ENCODE measurements around the gene SNAPC1. TPM values are rescaled to one million over a fixed set of nuclear protein-coding genes. Genes with fewer than 3 reads are reported as not detected.

Gene SNAPC1
- total RNA-seq, 2 donors from 2014 or later: 0.66 to 2.6 TPM

GRCh38 chr14:61832783-61833182 lies 70.6 kb downstream of the SNAPC1 start:
- Histone ChIP-seq H3K36me3 (replicated peaks in 1 of 2; ENCODE audit: insufficient read depth in 1 of 2, low read depth in 2 of 2) (no peaks in the 10 kb centered on the region), H3K4me1 (no peaks in the 10 kb centered on the region), H3K4me3 (no peak overlapping the region), H3K9me3 (no peaks in the 10 kb centered on the region), H3K27me3 (no peaks in the 10 kb centered on the region), H3K27ac (no peak overlapping the region)
- intact Hi-C loops (cut with DNase I): no loop called here
- WGBS, 2 donors: 76 to 80% methylated on average over 3 of the region's 3 CpGs
- TF ChIP-seq POLR2A (IDR thresholded peaks at IDR 0.05) (no peak), CTCF (IDR thresholded peaks at IDR 0.05) (no peak)
- ATAC-seq (no peak), DNase-seq (no peak)

GRCh38 chr14:61836184-61836583 lies 74.0 kb downstream of the SNAPC1 start:
- no peak for DNase-seq
- H3K4me3 ChIP-seq: no peak overlapping the region
- no peaks in the 10 kb centered on the region for H3K4me1 ChIP-seq
- no peak overlapping the region for H3K27ac ChIP-seq
- ATAC-seq: no peak
- TF ChIP-seq CTCF (IDR thresholded peaks at IDR 0.05): no peak
- TF ChIP-seq POLR2A (IDR thresholded peaks at IDR 0.05): no peak
- H3K36me3 ChIP-seq (replicated peaks in 1 of 2; ENCODE audit: insufficient read depth in 1 of 2, low read depth in 2 of 2): no peaks in the 10 kb centered on the region
- intact Hi-C loops (cut with DNase I): loop anchor here (5.0 kb wide), 1 partner anchor 379 kb away; no protein-coding TSS in a partner anchor
- no peaks in the 10 kb centered on the region for H3K27me3 ChIP-seq
- no peaks in the 10 kb centered on the region for H3K9me3 ChIP-seq
- WGBS, 2 donors: 81 to 84% methylated on average over 3 of the region's 3 CpGs

GRCh38 chr14:61836807-61837206 lies 74.6 kb downstream of the SNAPC1 start:
- Histone ChIP-seq H3K4me1 (no peaks in the 10 kb centered on the region), H3K36me3 (replicated peaks in 1 of 2; ENCODE audit: insufficient read depth in 1 of 2, low read depth in 2 of 2) (no peaks in the 10 kb centered on the region), H3K27me3 (no peaks in the 10 kb centered on the region), H3K27ac (no peak overlapping the region), H3K9me3 (no peaks in the 10 kb centered on the region), H3K4me3 (no peak overlapping the region)
- intact Hi-C loops (cut with DNase I): loop anchor here (5.0 kb wide), 1 partner anchor 380 kb away; no protein-coding TSS in a partner anchor
- TF ChIP-seq POLR2A (IDR thresholded peaks at IDR 0.05): no peak
- no peak for TF ChIP-seq CTCF (IDR thresholded peaks at IDR 0.05)
- DNase-seq: no peak
- no peak for ATAC-seq
- WGBS, 2 donors: 71 to 84% methylated on average over 1 of the region's 1 CpG

GRCh38 chr14:61837336-61838229 lies 75.4 kb downstream of the SNAPC1 start:
- Histone ChIP-seq H3K27me3 (no peaks in the 10 kb centered on the region), H3K9me3 (no peaks in the 10 kb centered on the region), H3K27ac (no peak overlapping the region), H3K4me3 (no peak overlapping the region), H3K4me1 (no peaks in the 10 kb centered on the region), H3K36me3 (replicated peaks in 1 of 2; ENCODE audit: insufficient read depth in 1 of 2, low read depth in 2 of 2) (no peaks in the 10 kb centered on the region)
- ATAC-seq: peak; percentile 92
- 9 to 36% methylated on average over 6 to 10 of the region's 10 CpGs for WGBS, 2 donors
- peak; percentile 82 to 85 (median 84) for DNase-seq
- peak; percentile 83 to 93 (median 90) for TF ChIP-seq CTCF (IDR thresholded peaks at IDR 0.05)
- no peak for TF ChIP-seq POLR2A (IDR thresholded peaks at IDR 0.05)
- intact Hi-C loops (cut with DNase I): loop anchor here (5.0 kb wide), 1 partner anchor 380 kb away; no protein-coding TSS in a partner anchor
